Islet precursor cell (in vitro differentiated cells): ENCODE results near the gene AGPAT2.

Source experiments
- DNase-seq: peaks from one replicate; pipeline ENCODE4 v3.0.0-alpha.2; 2018

The AGPAT2 gene

GRCh38 chr9:136671646-136672430, 15.4 kb downstream of the AGPAT2 start:
- no peak for DNase-seq

GRCh38 chr9:136671254-136671614, 16.0 kb downstream of the AGPAT2 start:
- no peak for DNase-seq

GRCh38 chr9:136670576-136671253, 16.5 kb downstream of the AGPAT2 start:
- DNase-seq: no peak

GRCh38 chr9:136669791-136670464, 17.3 kb downstream of the AGPAT2 start:
- DNase-seq: no peak

- DNase-seq: no peak
Measured at GRCh38 chr9:136668983-136669790, 18.1 kb downstream of the AGPAT2 start.

GRCh38 chr9:136667940-136668760, 19.1 kb downstream of the AGPAT2 start:
- no peak for DNase-seq

- DNase-seq: no peak
Measured at GRCh38 chr9:136667214-136667939, 19.9 kb downstream of the AGPAT2 start.

GRCh38 chr9:136666372-136667213, 20.7 kb downstream of the AGPAT2 start:
- no peak for DNase-seq

- DNase-seq: no peak
Measured at GRCh38 chr9:136665704-136666371, 21.4 kb downstream of the AGPAT2 start.

GRCh38 chr9:136665111-136665703, 22.1 kb downstream of the AGPAT2 start:
- peak; percentile 73 for DNase-seq

- DNase-seq: no peak
Measured at GRCh38 chr9:136664000-136664915, 23.0 kb downstream of the AGPAT2 start.

- no peak for DNase-seq
Measured at GRCh38 chr9:136662656-136663581, 24.3 kb downstream of the AGPAT2 start, which contains the start of gene EGFL7. Gene EGFL7 (plus strand): TSS chr9:136662916. CDS start chr9:136668283, 5,367 bp downstream.

- no peak for DNase-seq
Measured at GRCh38 chr9:136662326-136662655, 25.0 kb downstream of the AGPAT2 start.

- no peak for DNase-seq
Measured at GRCh38 chr9:136661641-136662325, 25.5 kb downstream of the AGPAT2 start.

GRCh38 chr9:136660971-136661550, 26.2 kb downstream of the AGPAT2 start:
- no peak for DNase-seq
